CD4-positive, alpha-beta T cell (primary cell): Measurements from ENCODE around the gene PITX1. TPM values are rescaled to one million over a fixed set of nuclear protein-coding genes. Genes with fewer than 3 reads are reported as not detected.

ENCODE experiments used
- ATAC-seq: fragments of 200-7000 bp; cut with Tn5 transposase; one replicate; pipeline ENCODE4 v1.10.0; 2022; ENCODE audit warnings: mild to moderate bottlenecking; ENCODE audit not compliant: poor library complexity
- CTCF ChIA-PET: fragments of 350-600 bp; sonication (Branson Sonifier 250); formaldehyde crosslinking; loops from one replicate; lab custom pipeline; 2021; ENCODE audit warnings: antibody characterized with exemption, inconsistent platforms; lab: Charles Lee
- POLR2A ChIA-PET: fragments of 350-600 bp; sonication (Branson Sonifier 250); formaldehyde crosslinking; loops from one replicate; lab custom pipeline; 2021; ENCODE audit warnings: antibody characterized with exemption, inconsistent platforms; lab: Charles Lee
- DNase-seq, 14 experiments: peaks; one replicate each; pipeline ENCODE4 v3.0.0-alpha.2; 2013 to 2020; ENCODE audit warnings: mixed read lengths in 2 of 14
- H3K27ac ChIP-seq, 2 donors: one replicate each; pipeline versions ENCODE4 v1.5.1 to v1.7.0; 2013; ENCODE audit warnings: low read length in 2 of 2, low read depth in 1 of 2, mild to moderate bottlenecking in 1 of 2
- H3K27me3 ChIP-seq, 2 experiments: 1 replicate in 1 of 2; 2 replicates in 1 of 2; pipeline versions ENCODE4 v1.6.1 to v1.7.0; 2013; ENCODE audit warnings: low read length in 2 of 2, control low read depth in 1 of 2, mild to moderate bottlenecking in 1 of 2, moderate library complexity in 1 of 2; ENCODE audit not compliant: insufficient read depth in 2 of 2, control insufficient read depth in 1 of 2
- H3K36me3 ChIP-seq: one replicate; pipeline ENCODE4 v1.6.1; 2013; ENCODE audit warnings: low read length, control low read depth; ENCODE audit not compliant: insufficient read depth
- H3K4me1 ChIP-seq: one replicate; pipeline ENCODE4 v1.6.1; 2013; ENCODE audit warnings: low read length, control low read depth; ENCODE audit not compliant: insufficient read depth
- H3K4me3 ChIP-seq: one replicate; pipeline ENCODE4 v1.5.1; 2013; ENCODE audit warnings: mild to moderate bottlenecking, low read length, moderate library complexity
- H3K9me3 ChIP-seq, 2 experiments: 1 replicate in 1 of 2; 2 replicates in 1 of 2; pipeline versions ENCODE4 v1.6.1 to v1.7.0; 2013; ENCODE audit warnings: low read length in 2 of 2, mild to moderate bottlenecking in 2 of 2, control low read depth in 1 of 2, moderate library complexity in 1 of 2; ENCODE audit not compliant: control insufficient read depth in 1 of 2, insufficient read depth in 1 of 2
- H3K27ac Mint-ChIP-seq: one replicate; pipeline ENCODE4 v1.8.0; 2020; ENCODE audit warnings: mixed read lengths
- H3K27me3 Mint-ChIP-seq: one replicate; pipeline ENCODE4 v1.8.0; 2021; ENCODE audit warnings: mixed read lengths
- H3K36me3 Mint-ChIP-seq: one replicate; pipeline ENCODE4 v1.8.0; 2021; ENCODE audit warnings: low read depth, mixed read lengths
- H3K4me1 Mint-ChIP-seq: one replicate; pipeline ENCODE4 v1.8.0; 2021; ENCODE audit warnings: low read depth, mixed read lengths
- H3K4me3 Mint-ChIP-seq: one replicate; pipeline ENCODE4 v1.8.0; 2020; ENCODE audit warnings: mild to moderate bottlenecking, mixed read lengths
- H3K9me3 Mint-ChIP-seq: one replicate; pipeline ENCODE4 v1.8.0; 2020; ENCODE audit warnings: mixed read lengths
- intact Hi-C, 2 experiments: fragments of 100-400 bp; cut with DNase I in 1 of 2; cut with micrococcal nuclease in 1 of 2; formaldehyde crosslinking; loops; one replicate each; pipeline versions ENCODE4 v1.15.1 to v1.9.0; 2023 to 2025; cut with DNase I, micrococcal nuclease
- total RNA-seq, 174 experiments: library from RNA in 2 of 174; stranded (reverse) in 2 of 174; gene quantifications; one replicate each; pipeline ENCODE4 v1.2.3 and lab custom pipeline; 2021 to 2026
- TF ChIP-seq, protein P1 (sequence below): fragments of 200-600 bp; IDR thresholded peaks from one replicate; pipeline ENCODE4 v1.8.0; 2022; ENCODE audit warnings: antibody characterized with exemption, mild to moderate bottlenecking

PITX1 gene
- total RNA-seq, 2 experiments from 2014 or later = not detected

DNA sequence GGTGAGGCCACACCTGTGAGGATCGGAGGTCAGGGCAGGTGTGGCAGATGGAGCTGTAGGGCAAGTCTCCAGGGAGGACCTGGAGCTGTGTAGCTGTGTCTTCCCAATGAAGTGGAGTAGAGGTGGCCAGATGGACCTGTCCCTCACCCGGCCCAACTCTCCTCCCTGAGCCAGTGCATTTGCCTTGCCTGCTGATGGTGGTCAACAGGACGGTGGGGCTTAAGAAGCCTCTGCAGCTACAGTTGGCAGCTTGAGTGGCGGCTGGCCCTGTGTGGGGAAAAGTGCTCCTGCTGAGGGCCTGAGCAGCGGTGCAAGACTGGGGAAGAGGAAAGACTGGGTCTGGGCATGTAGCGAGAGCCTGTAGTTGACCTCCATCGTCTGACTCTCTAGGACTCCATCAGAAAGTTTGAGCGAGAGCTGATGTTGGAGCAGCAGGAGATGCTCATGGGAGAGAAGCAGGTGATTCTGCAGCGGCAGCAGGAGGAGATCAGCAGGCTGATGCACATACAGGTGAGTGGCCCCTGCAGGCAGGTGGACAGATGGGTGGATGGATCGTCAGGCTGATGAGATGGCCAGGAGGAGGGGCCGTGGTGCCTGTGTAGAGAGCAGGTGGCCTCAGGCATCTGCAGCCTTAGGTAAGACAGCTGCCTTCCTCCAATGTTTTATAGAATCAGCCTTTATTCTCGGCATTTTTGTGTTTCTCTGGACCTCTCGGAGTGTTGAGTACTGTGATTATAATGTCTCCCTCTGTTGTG, 24.9 kb downstream of the PITX1 start:
- intact Hi-C loops = no loop called here
- ChIA-PET POLR2A (no interaction called here), CTCF (no interaction called here)

DNA sequence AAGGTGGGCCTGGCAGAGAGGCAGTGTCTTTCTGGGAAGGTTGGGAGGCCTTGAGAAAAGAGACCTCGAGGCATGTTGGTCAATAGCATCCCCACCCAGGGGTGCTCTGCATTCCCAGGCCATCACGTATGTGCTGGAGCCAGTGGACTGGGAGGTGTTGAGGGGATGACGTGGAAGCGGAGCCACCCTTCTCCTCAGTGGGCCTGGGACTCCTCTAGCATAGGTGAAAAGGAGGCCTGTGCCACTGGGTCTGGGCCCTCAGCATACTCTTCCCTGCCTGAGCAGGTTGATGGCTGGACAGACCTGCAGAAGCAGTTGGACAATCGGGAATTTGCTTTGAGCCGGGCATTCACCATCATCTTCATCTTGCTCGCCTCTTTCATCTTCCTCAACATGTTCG, 25.5 kb downstream of the PITX1 start:
- Histone ChIP-seq H3K36me3 (no peaks in the 10 kb centered on the region), H3K27ac (no peak overlapping the region), H3K4me3 (no peak overlapping the region), H3K27me3 (no peaks in the 10 kb centered on the region), H3K4me1 (no peaks in the 10 kb centered on the region), H3K9me3 (peaks cover 0 to 2% of the 10 kb centered on the region in 2 experiments)
- ATAC-seq (no peak), DNase-seq (peak in 1 of 14 experiments; percentile 1)
- no peaks in the 10 kb centered on the region for H3K4me1 Mint-ChIP-seq
- TF ChIP-seq, protein P1, sequence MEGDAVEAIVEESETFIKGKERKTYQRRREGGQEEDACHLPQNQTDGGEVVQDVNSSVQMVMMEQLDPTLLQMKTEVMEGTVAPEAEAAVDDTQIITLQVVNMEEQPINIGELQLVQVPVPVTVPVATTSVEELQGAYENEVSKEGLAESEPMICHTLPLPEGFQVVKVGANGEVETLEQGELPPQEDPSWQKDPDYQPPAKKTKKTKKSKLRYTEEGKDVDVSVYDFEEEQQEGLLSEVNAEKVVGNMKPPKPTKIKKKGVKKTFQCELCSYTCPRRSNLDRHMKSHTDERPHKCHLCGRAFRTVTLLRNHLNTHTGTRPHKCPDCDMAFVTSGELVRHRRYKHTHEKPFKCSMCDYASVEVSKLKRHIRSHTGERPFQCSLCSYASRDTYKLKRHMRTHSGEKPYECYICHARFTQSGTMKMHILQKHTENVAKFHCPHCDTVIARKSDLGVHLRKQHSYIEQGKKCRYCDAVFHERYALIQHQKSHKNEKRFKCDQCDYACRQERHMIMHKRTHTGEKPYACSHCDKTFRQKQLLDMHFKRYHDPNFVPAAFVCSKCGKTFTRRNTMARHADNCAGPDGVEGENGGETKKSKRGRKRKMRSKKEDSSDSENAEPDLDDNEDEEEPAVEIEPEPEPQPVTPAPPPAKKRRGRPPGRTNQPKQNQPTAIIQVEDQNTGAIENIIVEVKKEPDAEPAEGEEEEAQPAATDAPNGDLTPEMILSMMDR = no peak
- no peak overlapping the region for H3K27ac Mint-ChIP-seq
- H3K36me3 Mint-ChIP-seq = no peaks in the 10 kb centered on the region
- H3K9me3 Mint-ChIP-seq = no peaks in the 10 kb centered on the region
- no peaks in the 10 kb centered on the region for H3K27me3 Mint-ChIP-seq
- CTCF ChIA-PET = no interaction called here
- POLR2A ChIA-PET = no interaction called here
- H3K4me3 Mint-ChIP-seq = no peak overlapping the region
- intact Hi-C loops = no loop called here

More for the DNA sequence above, 24.9 kb downstream of the PITX1 start:
- Mint-ChIP-seq H3K27me3 (no peaks in the 10 kb centered on the region), H3K27ac (no peak overlapping the region), H3K36me3 (no peaks in the 10 kb centered on the region), H3K4me1 (no peaks in the 10 kb centered on the region), H3K9me3 (no peaks in the 10 kb centered on the region), H3K4me3 (no peak overlapping the region)
- Histone ChIP-seq H3K9me3 (no peaks in the 10 kb centered on the region), H3K4me1 (no peaks in the 10 kb centered on the region), H3K4me3 (no peak overlapping the region), H3K36me3 (no peaks in the 10 kb centered on the region), H3K27me3 (no peaks in the 10 kb centered on the region), H3K27ac (no peak overlapping the region)
- DNase-seq (peak in 1 of 14 experiments; percentile 1), ATAC-seq (no peak)
- TF ChIP-seq, protein P1 = no peak

DNA sequence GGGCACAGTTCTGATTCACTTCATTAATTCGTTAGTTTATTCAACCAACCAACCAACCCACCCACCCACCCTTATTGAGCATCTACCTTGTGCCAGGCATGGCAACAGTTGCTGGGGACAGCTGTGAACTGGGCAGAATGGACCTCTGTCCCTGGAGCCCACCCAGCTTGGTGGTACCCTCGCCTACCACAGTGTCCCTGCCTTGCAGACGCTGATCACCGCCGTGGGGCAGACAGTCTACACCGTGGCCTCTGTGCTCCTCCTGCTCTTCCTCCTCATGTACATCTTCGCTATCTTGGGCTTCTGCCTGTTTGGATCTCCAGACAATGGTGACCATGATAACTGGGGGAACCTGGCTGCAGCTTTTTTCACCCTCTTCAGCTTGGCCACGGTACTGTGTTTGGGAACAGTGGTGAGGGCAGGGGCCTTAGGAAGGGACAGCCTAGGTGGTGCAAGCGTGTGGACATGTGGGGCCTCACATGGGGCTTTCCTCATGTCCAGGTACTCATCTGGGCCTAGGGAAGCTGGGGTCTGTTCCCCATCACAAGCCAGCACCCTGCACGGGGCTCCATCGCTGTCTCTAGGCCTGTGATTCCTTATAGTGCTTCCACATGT, 26.2 kb downstream of the PITX1 start:
- Mint-ChIP-seq H3K27me3 (no peaks in the 10 kb centered on the region), H3K27ac (no peak overlapping the region), H3K36me3 (no peaks in the 10 kb centered on the region), H3K9me3 (no peaks in the 10 kb centered on the region), H3K4me3 (no peak overlapping the region), H3K4me1 (no peaks in the 10 kb centered on the region)
- DNase-seq (peak in 1 of 14 experiments; percentile 4), ATAC-seq (no peak)
- H3K27me3 ChIP-seq = no peaks in the 10 kb centered on the region
- peaks cover 0 to 6% of the 10 kb centered on the region in 2 experiments for H3K9me3 ChIP-seq
- ChIA-PET CTCF (no interaction called here), POLR2A (no interaction called here)
- intact Hi-C loops = no loop called here
- no peak overlapping the region for H3K27ac ChIP-seq
- no peaks in the 10 kb centered on the region for H3K36me3 ChIP-seq
- H3K4me3 ChIP-seq = no peak overlapping the region
- no peaks in the 10 kb centered on the region for H3K4me1 ChIP-seq
- TF ChIP-seq, protein P1 = no peak
